Measurements from ENCODE around the gene RPH3AL.
"Not testable (repeated sequence)": the region's sequence is repeated elsewhere in the genome, so short reads cannot be mapped to it uniquely, and the experiment has no call there.

Gene RPH3AL

DNA sequence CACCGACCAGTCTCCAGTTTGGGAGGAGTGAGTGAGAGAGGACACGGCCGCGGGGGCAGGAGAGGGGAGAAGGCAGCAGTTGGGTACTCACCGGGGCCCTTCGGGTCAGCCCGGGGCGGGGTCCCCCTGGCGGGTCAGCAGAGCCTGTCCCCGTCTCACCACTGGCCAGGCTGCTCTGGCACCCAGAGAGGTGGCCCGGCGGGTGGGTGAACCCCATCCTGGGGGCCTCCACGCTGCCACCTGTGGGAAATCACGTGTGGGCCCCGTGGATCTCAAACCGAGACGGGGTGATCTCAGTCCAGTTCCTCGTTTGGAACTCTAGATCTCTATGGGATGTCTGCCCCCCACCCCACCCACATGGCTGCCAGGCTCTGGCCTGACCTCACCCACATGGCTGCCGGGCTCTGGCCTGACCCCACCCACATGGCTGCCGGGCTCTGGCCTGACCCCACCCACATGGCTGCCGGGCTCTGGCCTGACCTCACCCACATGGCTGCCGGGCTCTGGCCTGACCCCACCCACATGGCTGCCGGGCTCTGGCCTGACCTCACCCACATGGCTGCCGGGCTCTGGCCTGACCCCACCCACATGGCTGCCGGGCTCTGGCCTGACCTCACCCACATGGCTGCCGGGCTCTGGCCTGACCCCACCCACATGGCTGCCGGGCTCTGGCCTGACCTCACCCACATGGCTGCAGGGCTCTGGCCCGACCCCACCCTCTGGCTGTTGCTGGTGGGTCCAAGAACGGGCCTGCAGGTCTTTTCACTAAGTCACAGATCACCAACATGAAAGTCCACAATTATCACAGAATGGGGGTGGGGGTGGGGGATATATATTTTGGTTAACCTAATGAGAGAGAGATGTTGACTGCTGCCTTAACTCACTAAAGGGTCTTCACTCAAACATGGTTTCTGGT is 136.8 kb downstream of the RPH3AL start:
- not testable (repeated sequence) for DNase-seq

DNA sequence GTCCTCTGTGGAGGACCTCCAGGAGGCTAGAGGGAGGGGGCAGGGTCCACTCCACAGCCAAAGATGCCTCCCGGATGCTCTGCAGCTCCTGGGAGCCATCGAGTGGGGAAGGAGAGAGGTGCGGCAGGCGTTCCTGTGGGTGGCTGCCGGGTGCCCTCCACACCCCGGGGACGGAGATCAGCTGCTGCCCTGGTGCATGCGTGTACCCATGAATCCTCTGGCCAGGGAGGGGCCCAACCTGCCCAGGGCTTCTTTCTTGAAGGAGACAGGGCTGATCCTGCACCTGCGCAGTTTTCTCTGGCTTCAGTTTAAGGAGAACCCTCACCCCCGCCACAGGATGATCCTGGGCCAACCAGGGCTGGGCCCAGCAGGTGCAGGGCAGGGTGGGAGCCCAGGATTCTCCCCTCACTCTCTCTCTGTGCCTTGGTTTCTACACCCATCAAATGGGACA is 137.7 kb downstream of the RPH3AL start:
- no peak for DNase-seq

DNA sequence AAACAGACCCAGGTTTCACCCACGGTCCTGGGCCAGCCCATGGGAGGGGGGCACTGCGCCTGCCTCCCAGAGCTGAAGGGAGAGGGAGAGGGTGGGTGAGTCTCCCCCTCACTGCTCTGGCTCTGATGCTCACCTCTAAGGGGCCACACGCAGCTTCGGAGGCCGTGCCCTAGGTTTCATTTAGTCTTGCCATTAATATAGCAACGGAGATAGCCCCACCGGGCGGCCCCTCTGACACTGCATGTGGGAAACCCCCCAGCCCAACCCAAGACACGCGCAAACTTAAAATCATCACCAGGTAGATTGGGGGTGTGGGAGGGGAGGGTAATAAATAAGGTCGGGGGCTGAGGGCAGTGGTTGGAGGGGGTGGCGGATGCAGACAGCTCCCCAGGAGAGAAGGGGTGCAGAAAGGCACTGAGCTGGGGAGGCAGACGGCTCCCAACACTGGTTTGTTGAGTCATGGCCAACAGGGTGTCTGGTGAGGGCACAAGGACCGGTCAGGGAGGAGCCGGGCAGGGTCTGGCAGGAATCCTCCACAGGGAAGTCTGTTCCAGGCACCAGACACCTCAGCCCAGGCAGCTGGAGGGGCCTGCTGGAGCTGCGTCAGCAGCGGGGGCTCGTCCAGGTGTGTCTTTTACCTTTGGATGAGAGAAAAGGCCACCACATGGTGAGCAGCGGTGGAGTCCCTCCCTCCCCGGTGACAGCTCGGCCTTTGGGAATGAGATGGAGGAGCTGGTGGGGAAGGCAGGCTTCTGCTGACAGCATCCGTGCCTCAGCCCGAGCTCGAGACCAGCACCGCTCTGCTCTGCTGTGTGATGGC is 139.1 kb downstream of the RPH3AL start:
- DNase-seq: no peak

DNA sequence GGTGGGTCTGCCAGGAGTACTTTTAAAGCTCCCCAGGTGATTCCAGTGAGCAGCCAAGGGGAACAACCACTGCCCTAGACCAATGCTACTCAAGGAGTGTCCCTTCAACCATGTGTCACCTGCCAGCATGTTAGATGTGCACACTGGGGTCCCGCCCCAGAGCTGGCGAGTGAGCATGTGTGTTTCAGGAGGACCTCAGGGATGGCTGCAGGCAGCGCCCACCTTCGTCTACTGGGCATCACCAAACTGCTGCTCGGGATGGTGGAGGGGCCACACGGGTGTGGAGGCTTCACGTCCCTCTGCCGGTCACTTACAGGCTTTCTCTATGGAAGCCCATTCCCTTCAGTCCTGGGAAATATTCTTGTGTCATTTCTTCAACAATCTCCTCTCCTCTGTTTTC is 142.2 kb downstream of the RPH3AL start:
- no peak for DNase-seq

DNA sequence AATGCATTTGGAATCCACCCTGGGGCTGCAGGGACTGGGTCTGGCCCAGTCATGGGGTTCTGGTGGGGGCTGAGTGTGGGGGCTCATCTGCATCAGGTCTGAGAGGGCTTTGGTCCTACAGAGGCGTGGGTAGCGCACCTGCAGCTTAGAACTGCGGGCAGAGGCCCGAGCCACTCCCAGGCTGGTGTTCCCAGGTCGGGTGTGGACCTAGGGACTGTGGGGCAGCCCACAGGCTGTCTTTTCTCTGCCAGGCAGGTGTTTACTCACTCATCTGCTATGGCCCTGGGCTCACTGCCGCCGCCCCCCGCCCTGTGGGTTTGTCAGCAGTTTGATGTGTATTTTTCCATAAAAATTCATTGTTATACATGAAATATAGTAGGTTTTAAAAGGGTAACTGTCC is 144.2 kb downstream of the RPH3AL start:
- DNase-seq: no peak

DNA sequence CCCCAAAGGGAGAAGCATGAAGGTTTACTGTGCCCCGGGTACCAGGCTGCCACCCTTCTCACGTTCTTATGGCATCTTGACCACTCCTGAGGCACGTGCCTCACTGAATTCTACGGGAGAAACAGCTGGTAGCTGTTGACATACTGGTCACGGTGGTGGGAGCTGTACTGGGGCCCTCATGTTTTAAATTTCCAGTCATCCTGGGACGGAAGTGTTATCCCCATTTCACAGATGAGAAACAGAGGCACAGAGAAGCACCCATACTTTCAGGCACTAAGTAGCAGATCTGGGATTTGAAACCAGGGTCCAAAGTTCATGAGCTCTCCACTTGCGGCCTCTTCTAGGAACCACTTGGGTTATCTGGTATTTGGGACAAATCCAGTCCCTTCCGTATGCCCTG is 144.8 kb downstream of the RPH3AL start:
- DNase-seq: no peak

DNA sequence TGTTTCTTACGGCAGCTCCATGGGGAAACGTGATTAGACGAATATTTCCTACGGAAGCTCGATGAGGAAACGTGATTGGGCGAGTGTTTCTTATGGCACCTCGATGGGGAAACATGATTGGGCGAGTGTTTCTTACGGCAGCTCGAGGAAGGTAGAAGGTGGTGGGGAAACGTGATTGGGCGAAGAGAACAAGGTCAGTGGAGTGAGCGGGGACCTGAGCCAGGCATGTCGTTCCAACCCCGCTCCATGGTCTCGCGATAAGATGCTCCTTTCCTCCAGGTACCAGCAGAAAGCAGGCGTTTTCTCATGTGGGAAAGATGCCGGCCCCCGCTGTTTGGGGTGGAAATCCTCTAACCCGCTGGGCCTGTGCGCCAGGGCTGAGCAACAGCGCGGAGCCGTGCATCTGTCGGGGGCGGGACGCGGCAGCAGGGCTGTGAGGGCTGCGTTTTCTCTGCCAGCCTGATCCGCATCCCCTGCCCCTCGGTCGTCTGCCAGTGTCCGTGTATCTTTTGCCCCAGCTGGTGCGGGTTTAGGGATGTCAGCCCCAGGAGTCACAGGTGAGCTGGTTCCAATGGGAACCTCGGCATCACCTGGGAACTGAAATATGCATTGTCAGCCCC is 145.6 kb downstream of the RPH3AL start:
- no peak for DNase-seq

DNA sequence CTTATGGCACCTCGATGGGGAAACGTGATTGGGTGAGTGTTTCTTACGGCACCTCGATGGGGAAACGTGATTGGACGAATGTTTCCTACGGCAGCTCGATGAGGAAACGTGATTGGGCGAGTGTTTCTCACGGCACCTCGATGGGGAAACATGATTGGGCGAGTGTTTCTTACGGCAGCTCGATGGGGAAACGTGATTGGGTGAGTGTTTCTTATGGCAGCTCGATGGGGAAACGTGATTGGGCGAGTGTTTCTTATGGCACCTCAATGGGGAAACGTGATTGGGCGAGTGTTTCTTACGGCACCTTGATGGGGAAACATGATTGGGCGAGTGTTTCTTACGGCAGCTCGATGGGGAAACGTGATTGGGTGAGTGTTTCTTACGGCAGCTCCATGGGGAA is 146.1 kb downstream of the RPH3AL start:
- DNase-seq: not testable (repeated sequence)

DNA sequence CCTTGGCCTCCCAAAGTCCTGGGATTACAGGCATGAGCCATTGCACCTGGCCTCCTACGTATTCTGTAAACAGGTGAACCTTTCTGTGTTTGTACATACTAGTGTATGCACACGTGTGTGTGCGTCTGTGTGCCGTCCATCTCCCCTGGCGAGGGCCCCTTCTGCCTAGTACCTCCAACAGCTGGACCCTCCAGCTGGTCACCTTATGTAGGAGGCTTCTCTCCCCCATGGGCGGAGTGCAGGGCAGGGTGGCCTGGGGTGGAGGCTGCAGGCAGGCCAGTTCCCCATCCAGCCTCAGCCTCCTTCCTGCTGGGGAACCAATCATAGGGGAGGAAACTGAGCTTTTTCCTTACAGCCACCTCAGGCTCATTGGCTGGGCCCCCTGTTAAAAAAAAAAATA is 146.8 kb downstream of the RPH3AL start:
- DNase-seq: no peak

DNA sequence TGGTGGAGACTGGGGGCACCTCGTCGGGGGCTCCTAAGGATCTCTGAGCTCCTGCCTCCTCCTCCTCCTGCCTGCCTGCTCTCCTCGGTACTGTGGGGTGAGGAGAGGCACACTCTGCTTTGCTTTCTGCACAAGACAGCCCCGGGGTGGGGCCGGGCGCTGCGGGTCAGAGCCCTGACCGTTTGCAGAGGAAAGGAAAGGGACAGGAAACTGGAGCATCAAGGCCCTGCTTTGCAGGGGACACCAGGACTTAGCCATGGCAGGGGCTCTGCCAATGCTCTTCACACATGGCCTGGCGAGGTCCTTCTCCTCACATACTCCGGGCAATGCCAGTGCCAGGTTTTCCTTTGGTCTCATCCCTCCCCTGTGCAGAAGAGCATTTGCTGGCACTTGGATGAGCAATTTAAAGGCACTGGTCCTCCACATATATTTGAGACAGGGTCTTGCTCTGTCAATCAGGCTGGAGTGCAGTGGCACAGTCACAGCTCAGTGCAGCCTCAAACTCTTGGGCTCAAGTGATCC is 147.4 kb downstream of the RPH3AL start:
- DNase-seq: no peak

DNA sequence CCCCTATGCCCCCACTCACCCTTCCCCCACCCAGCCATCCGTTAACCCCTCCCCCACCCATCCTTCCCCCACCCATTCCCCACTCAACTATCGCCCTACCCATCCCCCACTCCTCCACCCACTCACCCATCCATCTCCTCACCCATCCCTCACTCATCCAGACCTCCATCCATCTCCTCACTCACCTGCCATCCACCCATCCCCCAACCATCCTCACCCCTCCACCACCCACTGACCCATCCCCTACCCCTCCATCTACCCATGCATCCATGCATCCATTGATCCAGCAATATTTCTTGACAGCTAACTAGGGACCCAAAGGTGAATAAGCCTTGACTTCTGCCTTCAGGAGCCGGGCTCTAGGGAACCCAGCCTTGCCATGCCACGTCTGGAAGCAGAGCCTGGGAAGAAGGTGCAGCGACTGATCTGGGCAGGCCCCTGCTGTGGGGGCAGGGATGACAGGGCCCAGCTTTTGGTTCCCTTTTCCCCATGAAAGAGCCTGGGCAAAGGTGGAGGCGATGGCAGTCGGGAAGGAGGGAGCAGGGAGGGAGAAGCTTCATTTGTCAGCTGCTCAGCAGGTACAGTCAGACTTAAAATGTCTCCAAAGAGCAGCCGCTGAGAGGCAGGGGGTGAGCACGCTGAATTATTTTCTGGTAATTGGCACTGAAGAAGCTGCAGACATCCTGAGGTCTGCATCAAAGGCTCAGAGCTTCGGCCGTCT is 148.0 kb downstream of the RPH3AL start:
- DNase-seq: no peak

DNA sequence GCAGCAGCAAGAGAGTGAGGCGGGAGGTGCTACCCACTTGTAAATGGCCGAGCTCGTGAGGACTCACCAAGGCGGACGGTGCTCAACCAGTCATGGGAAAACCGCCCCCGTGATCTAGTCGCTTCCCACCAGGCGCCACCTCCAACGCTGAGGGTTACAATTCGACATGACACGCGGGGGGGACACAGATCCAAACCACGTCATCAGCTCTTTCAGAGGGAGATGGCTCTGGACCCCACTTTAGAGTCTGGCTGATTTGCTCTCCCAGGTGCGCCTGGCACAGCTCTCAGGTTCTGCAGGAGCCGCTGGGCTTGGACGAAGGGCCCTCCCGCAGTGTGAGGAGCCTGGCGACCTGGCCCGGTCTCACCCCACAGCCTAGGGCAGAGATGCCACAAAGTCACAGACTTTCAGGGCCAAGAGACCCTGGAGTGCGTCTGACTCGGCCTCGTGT is 150.1 kb downstream of the RPH3AL start:
- DNase-seq: no peak

DNA sequence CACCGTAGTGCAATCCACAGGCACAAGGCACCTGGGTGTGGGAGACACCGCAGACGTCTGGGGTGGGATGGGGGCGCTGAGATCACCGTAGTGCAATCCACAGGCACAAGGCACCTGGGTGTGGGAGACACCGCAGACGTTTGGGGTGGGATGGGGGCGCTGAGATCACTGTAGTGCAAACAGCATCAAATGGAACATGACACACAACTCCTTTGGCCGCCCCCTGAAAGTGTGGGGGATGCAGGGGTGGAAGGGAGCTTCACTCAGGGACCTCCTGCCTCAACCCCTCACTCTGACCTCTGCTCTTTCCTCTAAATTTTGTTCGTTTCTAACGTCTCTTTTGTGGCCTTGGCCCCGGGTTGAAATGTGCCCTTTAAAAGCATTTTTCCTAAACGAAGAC is 150.9 kb downstream of the RPH3AL start:
- DNase-seq: not testable (repeated sequence)

DNA sequence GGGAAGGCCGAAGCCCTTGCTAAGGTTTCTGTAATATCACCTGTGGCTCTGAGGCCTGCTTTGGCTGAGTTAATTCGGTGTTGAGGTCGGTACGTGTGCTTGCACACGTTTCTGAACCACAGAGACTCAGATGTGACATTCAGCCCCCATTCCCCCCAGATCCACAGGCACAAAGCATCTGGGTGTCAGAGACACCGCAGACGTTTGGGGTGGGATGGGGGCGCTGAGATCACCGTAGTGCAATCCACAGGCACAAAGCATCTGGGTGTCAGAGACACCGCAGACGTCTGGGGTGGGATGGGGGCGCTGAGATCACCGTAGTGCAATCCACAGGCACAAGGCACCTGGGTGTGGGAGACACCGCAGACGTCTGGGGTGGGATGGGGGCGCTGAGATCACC is 151.3 kb downstream of the RPH3AL start:
- DNase-seq: not testable (repeated sequence)

DNA sequence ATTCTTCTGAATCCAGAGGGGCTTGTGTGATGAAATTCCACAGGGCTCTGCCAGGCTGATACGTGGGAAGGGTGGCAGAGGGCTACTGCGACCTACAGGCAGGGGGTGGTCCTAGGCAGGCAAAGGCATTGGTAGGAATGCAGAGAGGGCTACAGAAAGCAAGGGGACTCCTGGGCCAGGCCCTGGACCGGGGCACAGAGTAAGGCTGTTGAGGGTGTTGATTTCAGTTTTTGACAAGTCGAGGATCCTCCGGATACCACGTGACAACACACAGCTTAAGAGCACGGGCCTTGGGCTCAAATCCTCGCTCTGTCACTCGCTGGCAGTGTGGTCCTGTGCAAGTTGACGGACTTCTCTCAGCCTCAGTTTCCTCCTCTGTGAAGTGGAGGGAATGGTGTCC is 152.0 kb downstream of the RPH3AL start:
- no peak for DNase-seq

DNA sequence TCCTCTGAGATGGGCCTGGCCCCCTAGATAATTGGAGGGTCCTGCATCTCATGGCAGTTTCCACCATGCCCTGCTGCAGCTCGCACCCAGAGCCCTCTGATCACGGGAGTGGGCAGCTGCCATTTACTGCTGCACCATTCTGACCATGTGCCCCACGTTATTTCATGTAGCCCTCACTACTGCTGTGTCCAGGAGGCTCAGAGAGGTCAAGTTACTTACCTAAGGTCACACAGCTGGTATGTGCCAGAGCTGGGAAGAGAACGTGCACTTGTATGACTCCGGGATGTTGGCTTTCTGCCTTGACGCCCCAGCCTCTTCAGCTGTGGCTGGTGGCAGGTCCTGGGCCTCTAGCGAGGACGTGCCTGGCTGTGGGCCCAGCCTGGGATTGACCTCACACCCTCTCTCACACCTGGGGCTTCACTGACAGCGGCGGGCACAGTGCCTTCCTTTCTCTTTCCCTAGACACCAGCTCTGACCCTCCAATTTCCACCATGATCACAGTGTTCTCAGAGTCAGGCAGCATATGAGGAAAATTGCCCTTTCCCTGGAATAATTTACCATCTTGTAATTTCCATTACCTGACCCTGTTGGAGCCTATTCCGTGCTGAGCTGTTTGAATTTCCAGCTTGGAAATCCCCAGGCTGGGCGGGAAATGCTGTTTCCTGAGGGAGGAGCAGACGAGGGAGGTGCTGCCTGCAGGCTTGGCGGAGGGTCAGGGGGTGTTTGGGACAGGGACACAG is 152.6 kb downstream of the RPH3AL start:
- no peak for DNase-seq

DNA sequence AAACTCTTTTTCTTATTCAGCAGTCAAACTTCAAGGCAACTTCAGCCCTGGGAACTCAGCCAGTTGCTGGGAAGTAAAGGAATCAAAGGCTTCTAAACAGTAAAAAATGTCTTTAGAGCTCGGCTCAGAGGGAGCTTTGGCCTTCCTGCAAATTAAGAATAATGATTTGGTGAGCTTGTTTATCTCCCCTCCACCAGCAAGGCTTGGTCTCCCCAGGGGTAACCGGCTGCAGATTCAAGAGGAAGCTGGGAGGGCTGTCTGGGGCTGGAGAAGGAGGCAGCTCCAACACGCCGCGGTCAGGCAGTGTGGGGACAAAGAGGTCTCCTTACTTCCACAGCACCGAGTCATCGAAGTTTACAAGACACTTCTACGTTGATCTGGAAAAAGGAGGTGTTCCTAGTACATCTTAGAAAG is 153.4 kb downstream of the RPH3AL start:
- DNase-seq: no peak

DNA sequence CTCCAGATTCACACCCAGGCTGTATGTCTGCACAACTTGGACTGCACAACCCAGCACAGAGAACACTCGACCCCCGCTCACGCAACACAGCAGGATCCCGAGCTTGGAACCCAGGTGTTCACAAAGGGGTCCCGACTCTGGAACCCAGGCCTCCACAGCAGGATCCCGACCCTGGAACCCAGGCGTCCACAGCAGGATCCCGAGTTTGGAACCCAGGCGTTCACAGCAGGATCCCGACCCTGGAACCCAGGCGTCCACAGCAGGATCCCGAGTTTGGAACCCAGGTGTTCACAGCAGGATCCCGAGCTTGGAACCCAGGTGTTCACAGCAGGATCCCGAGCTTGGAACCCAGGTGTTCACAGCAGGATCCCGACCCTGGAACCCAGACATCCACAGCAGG is 154.4 kb downstream of the RPH3AL start:
- not testable (repeated sequence) for DNase-seq

DNA sequence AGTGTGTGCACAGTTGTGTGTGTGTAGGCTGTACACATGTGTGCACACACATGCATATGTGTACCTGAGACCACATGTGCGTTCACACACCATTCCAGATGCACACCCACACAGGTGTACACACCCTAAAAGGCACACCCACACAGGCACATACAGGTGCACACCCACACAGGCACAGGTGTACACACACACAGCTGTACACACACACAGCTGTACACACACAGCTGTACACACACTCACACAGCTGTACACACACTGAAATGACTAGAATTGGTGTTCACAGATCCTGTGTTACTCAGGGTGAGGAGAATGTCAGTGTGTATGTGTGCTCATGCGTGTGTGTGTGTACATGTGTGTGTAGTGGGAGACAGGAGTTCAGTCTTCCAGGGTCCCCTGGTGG is 155.3 kb downstream of the RPH3AL start:
- DNase-seq: no peak

DNA sequence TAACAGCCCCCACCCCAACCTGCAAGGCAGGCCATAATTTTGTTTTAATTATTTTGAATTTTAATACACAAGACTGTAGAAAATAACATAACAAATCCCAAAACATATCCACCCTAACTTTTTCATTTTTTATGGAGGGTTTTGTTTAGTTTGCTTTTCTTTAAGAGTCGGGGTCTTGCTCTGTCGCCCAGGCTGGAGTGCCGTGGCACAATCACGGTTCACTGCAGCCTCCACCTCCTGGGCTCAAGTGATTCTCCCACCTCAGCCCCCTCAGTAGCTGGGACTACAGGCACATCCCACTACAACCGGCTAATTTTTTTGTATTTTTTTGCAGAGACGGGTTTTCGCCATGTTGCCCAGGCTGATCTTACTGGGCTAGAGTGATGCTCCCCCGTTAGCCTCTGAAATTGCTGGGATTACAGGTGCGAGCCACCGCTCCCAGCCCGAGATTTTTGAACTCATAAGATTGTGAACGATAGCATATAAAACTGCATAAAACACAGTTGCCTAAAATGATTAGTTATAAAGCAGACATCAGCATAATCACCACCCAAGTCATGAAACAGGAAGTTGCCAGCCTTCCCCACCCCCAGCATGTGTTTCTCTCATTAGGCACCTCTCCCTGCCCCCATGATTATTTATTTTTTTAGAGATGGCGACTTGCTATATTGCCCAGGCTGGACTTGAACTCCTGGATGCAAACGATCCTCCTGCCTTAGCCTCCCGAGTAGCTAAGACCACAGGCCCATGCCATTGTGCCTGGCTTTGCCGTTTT is 157.6 kb downstream of the RPH3AL start:
- DNase-seq: no peak

Data from CD4-positive, alpha-beta T cell treated with Interleukin-21 for 1 hour (primary cell).